HepG2 (cell line): ENCODE results near the gene HDAC4. TPM values are rescaled to one million over a fixed set of nuclear protein-coding genes. Genes with fewer than 3 reads are reported as not detected.

ENCODE experiments used
- ATAC-seq: fragments of 200-7000 bp; cut with Tn5 transposase; 3 replicates; pipeline ENCODE4 v1.9.1; 2020; ENCODE audit warnings: mild to moderate bottlenecking, moderate library complexity
- BruUV-seq: library from RNA; stranded (reverse); fragments of 400-500 nt; replicated peaks from 2 replicates; lab custom pipeline; 2021; lab: Mats Ljungman, UMichigan
- CTCF ChIA-PET: fragments of 300-600 bp; formaldehyde crosslinking; extraction: SDS; loops from one replicate; lab custom pipeline; 2021; ENCODE audit warnings: low total read pairs, inconsistent platforms, low intra/inter-chr PET ratio; lab: Yijun Ruan, JAX
- POLR2A ChIA-PET: fragments of 350-600 bp; sonication (Branson Sonifier 250); formaldehyde crosslinking; loops from one replicate; lab custom pipeline; 2020; ENCODE audit warnings: antibody characterized with exemption, inconsistent platforms; lab: Yijun Ruan, JAX
- DNase-seq: peaks from one replicate; pipeline ENCODE4 v3.0.0-alpha.2; 2015; ENCODE audit warnings: low spot score
- FAIRE-seq: peaks from 3 replicates; lab custom pipeline; 2011; peaks lifted over from hg19 to GRCh38; lab: Jason Lieb, UNC
- H2AFZ ChIP-seq: one replicate; pipeline ENCODE4 v1.6.1; 2011; ENCODE audit warnings: low read length, inconsistent platforms
- H3K27ac ChIP-seq: fragments of 300-600 bp; 3 replicates; pipeline ENCODE4 v1.8.0; 2011; ENCODE audit warnings: mixed run types, mild to moderate bottlenecking, mixed read lengths, low read length, inconsistent platforms; ENCODE audit not compliant: insufficient read depth; ENCODE audit errors: extremely low read length
- H3K27me3 ChIP-seq, 2 experiments: fragments of 200-600 bp in 1 of 2; 2 replicates in 1 of 2; 3 replicates in 1 of 2; pipeline versions ENCODE4 v1.6.0 to v1.8.0; 2011; ENCODE audit warnings: low read length in 2 of 2, mild to moderate bottlenecking in 2 of 2, moderate library complexity in 2 of 2, inconsistent platforms in 1 of 2; ENCODE audit not compliant: insufficient read depth in 2 of 2, control insufficient read depth in 1 of 2
- H3K36me3 ChIP-seq, 2 experiments: fragments of 200-600 bp in 1 of 2; replicated peaks in 1 of 2; 2 replicates in 1 of 2; 3 replicates in 1 of 2; pipeline versions ENCODE4 v1.5.1 to v1.8.0; 2011; ENCODE audit warnings: low read length in 2 of 2, inconsistent platforms in 1 of 2; ENCODE audit not compliant: insufficient read depth in 2 of 2, control insufficient read depth in 1 of 2
- H3K4me1 ChIP-seq: 2 replicates; pipeline ENCODE4 v1.5.1; 2012; ENCODE audit warnings: low read length, inconsistent platforms; ENCODE audit not compliant: insufficient read depth
- H3K4me2 ChIP-seq: 2 replicates; pipeline ENCODE4 v1.6.0; 2011; ENCODE audit warnings: low read depth, low read length, inconsistent platforms
- H3K4me3 ChIP-seq, 3 experiments: fragments of 200-600 bp in 1 of 3; sonication (generic), shearing (Covaris generic) in 1 of 3; replicated peaks in 1 of 3; 2 replicates each; pipeline ENCODE4 v1.5.1; 2011 to 2016; ENCODE audit warnings: low read length in 3 of 3, inconsistent platforms in 2 of 3, low read depth in 2 of 3, mild to moderate bottlenecking in 2 of 3, control low read depth in 1 of 3, mixed read lengths in 1 of 3; ENCODE audit not compliant: insufficient read depth in 1 of 3
- H3K79me2 ChIP-seq: one replicate; pipeline ENCODE4 v1.6.1; 2011; ENCODE audit warnings: low read length, inconsistent platforms; ENCODE audit not compliant: insufficient read depth
- H3K9ac ChIP-seq: 2 replicates; pipeline ENCODE4 v1.6.0; 2011; ENCODE audit warnings: mild to moderate bottlenecking, low read depth, low read length, inconsistent platforms; ENCODE audit not compliant: insufficient read depth
- H3K9me3 ChIP-seq: 2 replicates; pipeline ENCODE4 v1.5.1; 2012; ENCODE audit warnings: mild to moderate bottlenecking, low read length
- H4K20me1 ChIP-seq: 2 replicates; pipeline ENCODE4 v1.6.0; 2011; ENCODE audit warnings: inconsistent platforms, mild to moderate bottlenecking, low read length, moderate library complexity; ENCODE audit not compliant: insufficient read depth
- GPN1 ChIP-seq: sonication (generic); formaldehyde crosslinking; IDR thresholded peaks from 2 replicates; pipeline ENCODE4 v1.5.1; 2020; ENCODE audit warnings: missing genetic modification reagents, borderline replicate concordance
- JUND ChIP-seq: sonication (generic); formaldehyde crosslinking; IDR thresholded peaks from 2 replicates; pipeline ENCODE4 v1.8.0; 2022; ENCODE audit warnings: mild to moderate bottlenecking, missing genetic modification reagents
- KIAA2018 ChIP-seq: sonication (generic); formaldehyde crosslinking; IDR thresholded peaks from 2 replicates; pipeline ENCODE4 v1.5.0; 2020; ENCODE audit warnings: mild to moderate bottlenecking, missing genetic modification reagents, borderline replicate concordance
- LCORL ChIP-seq, 2 experiments: fragments of 450-650 bp in 1 of 2; sonication (generic) in 1 of 2; formaldehyde crosslinking in 1 of 2; IDR thresholded peaks; 2 replicates each; pipeline versions ENCODE4 v1.5.0 to v1.6.1; 2017 to 2020; ENCODE audit warnings: antibody characterized with exemption in 1 of 2, missing genetic modification reagents in 1 of 2
- SIX1 ChIP-seq: sonication (generic); formaldehyde crosslinking; IDR thresholded peaks from 2 replicates; pipeline ENCODE4 v1.4.0; 2020; ENCODE audit warnings: missing genetic modification reagents, borderline replicate concordance
- TARDBP ChIP-seq: sonication (generic); formaldehyde crosslinking; IDR thresholded peaks from 2 replicates; pipeline ENCODE4 v1.8.0; 2022; ENCODE audit warnings: mild to moderate bottlenecking, missing genetic modification reagents
- ZBTB1 ChIP-seq: sonication (generic); formaldehyde crosslinking; IDR thresholded peaks from 2 replicates; pipeline ENCODE4 v1.4.0; 2020; ENCODE audit warnings: missing genetic modification reagents, borderline replicate concordance
- ZKSCAN8 ChIP-seq: IDR thresholded peaks from 2 replicates; pipeline ENCODE4 v1.6.1; 2016; ENCODE audit warnings: borderline replicate concordance, missing genetic modification reagents, missing compliant biosample characterization
- ZNF124 ChIP-seq: sonication (generic); formaldehyde crosslinking; IDR thresholded peaks from 2 replicates; pipeline ENCODE4 v1.4.0; 2020; ENCODE audit warnings: missing genetic modification reagents
- ZNF83 ChIP-seq: sonication (generic); formaldehyde crosslinking; IDR thresholded peaks from 2 replicates; pipeline ENCODE4 v1.4.0; 2020; ENCODE audit warnings: missing genetic modification reagents, mild to moderate bottlenecking, borderline replicate concordance
- WGBS: methylation state at CpG from one replicate; pipeline ENCODE4 v1.1.6; 2017; ENCODE audit warnings: low lambda C conversion rate; 5-methylcytosine and 5-hydroxymethylcytosine counted together
- in situ Hi-C: cut with HindIII; loops from 2 replicates; pipeline ENCODE4 v1.10.0; 2017; ENCODE audit warnings: low pct_unique_long_range_greater_than_20kb; ENCODE audit not compliant: extremely low pct_ligation_motif_present
- intact Hi-C: fragments of 100-400 bp; cut with micrococcal nuclease; formaldehyde crosslinking; loops from one replicate; pipeline ENCODE4 v1.10.0; 2022; ENCODE audit not compliant: unreplicated experiment
- polyA plus RNA-seq, 8 experiments: library from polyadenylated mRNA; depleted of rRNA in 3 of 8; stranded (reverse) in 7 of 8; unstranded in 1 of 8; fragments of >200 nt; fragmentation: Illumina TruSeq in 4 of 8; extraction: Trizol in 4 of 8; gene quantifications; 2 replicates each; pipeline versions ENCODE4 v1.2.1 to v1.2.3, GENCODE V29; 2011 to 2016; ENCODE audit warnings: low read depth in 4 of 8, missing spikeins in 1 of 8, mixed read lengths in 1 of 8; ENCODE audit not compliant: insufficient read depth in 1 of 8
- total RNA-seq, 5 experiments: library from RNA; depleted of rRNA; stranded (reverse); fragments of >200 nt; fragmentation: Illumina TruSeq; extraction: Trizol; gene quantifications; 2 replicates each; pipeline ENCODE4 v1.2.3, GENCODE V29; 2016; ENCODE audit warnings: low read depth in 1 of 5
- TF ChIP-seq, protein P1 (sequence below): sonication (generic); formaldehyde crosslinking; IDR thresholded peaks from 2 replicates; pipeline ENCODE4 v1.4.0; 2020; ENCODE audit warnings: missing genetic modification reagents
- TF ChIP-seq, protein P2 (sequence below): sonication (generic); formaldehyde crosslinking; IDR thresholded peaks from 2 replicates; pipeline ENCODE4 v1.4.0; 2020; ENCODE audit warnings: missing genetic modification reagents

The HDAC4 gene
- total and polyA plus RNA-seq, 2 of the 13 experiments (the other 11 are each of a cell fraction or from before 2014, with no cell fraction given): 10.1 to 11.5 TPM

DNA sequence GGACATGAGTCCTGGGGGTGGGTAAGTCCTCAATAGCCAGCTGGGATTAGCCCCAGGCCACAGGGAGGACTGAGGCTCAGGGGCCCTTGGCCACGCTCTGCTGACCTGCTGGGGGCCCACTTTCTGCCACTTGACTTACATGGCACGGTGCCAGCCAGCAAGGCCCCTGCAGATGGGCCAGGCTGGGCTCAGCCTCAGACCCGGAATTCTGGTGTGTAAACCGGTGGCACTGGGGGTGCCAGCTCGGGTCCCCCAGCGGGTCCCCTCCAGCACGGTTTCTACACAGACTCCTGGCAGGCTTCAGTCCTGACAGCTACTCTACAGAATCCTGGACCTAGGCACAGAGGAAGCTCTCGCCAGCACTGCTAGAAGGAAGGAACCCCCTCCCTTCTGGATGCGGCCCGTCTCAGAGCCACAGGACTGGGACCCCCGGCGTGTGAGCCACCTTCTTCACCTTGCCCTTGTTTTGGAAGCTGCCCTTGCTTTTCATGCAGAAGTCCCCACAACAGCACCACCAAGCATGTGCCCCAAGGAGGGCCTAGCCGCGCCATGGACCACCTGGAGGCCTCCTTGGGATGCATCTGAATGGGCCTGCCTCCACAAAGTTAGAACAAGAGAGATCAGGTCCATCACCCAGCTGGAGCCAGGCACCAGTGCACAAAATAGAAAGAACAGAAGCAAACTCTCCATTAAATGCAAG is 8.0 kb downstream of the HDAC4 start (continued):
- no peak for TF ChIP-seq KIAA2018

DNA sequence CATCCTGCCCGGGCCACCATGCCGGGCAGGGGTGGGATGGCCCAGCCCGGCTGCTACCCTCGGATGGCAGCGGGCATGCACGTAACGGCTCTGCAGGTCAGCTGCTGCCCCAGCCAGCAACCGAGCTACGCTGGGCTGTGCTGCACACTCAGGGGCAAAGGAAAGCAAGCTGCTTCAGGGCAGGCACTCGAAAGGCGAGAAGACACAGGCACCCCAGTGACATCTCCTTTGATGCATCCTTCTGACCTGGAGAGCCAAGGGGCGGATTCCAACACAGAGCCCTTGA is 8.8 kb downstream of the HDAC4 start:
- H3K9ac ChIP-seq: no peak overlapping the region
- in situ Hi-C loops: no loop called here
- no peaks in the 10 kb centered on the region for H3K27me3 ChIP-seq
- H3K79me2 ChIP-seq: peaks cover 75% of the 10 kb centered on the region
- FAIRE-seq: no peak
- H4K20me1 ChIP-seq: peaks cover 49% of the 10 kb centered on the region
- H2AFZ ChIP-seq: no peak overlapping the region
- DNase-seq: no peak
- no TSS peak for BruUV-seq
- H3K27ac ChIP-seq: no peak overlapping the region
- intact Hi-C loops: no loop called here
- ChIA-PET CTCF (no interaction called here), POLR2A (interaction anchor here (5.1 kb wide), 1 partner anchor 9 kb away, joined by 20 read pairs; the partner anchor contains the start of gene HDAC4)
- WGBS: 95% methylated on average over 8 of the region's 12 CpGs
- peaks cover 4 to 5% of the 10 kb centered on the region in 2 experiments; a peak in 2 of 5 replicates for H3K36me3 ChIP-seq
- H3K4me3 ChIP-seq: no peak overlapping the region
- H3K4me2 ChIP-seq: no peak overlapping the region
- ATAC-seq: no peak
- H3K9me3 ChIP-seq: no peaks in the 10 kb centered on the region
- H3K4me1 ChIP-seq: peaks cover 13% of the 10 kb centered on the region; the same call in 1 of the 2 replicates
- TF ChIP-seq, protein P1, sequence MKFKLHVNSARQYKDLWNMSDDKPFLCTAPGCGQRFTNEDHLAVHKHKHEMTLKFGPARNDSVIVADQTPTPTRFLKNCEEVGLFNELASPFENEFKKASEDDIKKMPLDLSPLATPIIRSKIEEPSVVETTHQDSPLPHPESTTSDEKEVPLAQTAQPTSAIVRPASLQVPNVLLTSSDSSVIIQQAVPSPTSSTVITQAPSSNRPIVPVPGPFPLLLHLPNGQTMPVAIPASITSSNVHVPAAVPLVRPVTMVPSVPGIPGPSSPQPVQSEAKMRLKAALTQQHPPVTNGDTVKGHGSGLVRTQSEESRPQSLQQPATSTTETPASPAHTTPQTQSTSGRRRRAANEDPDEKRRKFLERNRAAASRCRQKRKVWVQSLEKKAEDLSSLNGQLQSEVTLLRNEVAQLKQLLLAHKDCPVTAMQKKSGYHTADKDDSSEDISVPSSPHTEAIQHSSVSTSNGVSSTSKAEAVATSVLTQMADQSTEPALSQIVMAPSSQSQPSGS (CRISPR knock-in tag): no peak
- no peak for TF ChIP-seq ZKSCAN8 (CRISPR knock-in tag)
- TF ChIP-seq TARDBP (CRISPR knock-in tag): no peak
- no peak for TF ChIP-seq SIX1 (CRISPR knock-in tag)
- TF ChIP-seq LCORL (IDR thresholded peaks at IDR 0.05): no peak
- no peak for TF ChIP-seq LCORL (CRISPR knock-in tag; IDR thresholded peaks at IDR 0.05)
- TF ChIP-seq, protein P2, sequence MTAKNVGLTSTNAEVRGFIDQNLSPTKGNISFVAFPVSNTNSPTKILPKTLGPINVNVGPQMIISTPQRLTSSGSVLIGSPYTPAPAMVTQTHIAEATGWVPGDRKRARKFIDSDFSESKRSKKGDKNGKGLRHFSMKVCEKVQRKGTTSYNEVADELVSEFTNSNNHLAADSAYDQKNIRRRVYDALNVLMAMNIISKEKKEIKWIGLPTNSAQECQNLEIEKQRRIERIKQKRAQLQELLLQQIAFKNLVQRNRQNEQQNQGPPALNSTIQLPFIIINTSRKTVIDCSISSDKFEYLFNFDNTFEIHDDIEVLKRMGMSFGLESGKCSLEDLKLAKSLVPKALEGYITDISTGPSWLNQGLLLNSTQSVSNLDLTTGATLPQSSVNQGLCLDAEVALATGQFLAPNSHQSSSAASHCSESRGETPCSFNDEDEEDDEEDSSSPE (CRISPR knock-in tag): no peak
- TF ChIP-seq GPN1: no peak
- no peak for TF ChIP-seq JUND
- no peak for TF ChIP-seq ZBTB1
- TF ChIP-seq ZNF83 (CRISPR knock-in tag): no peak
- no peak for TF ChIP-seq ZNF124 (CRISPR knock-in tag)
